Neuronal stem cell (in vitro differentiated cells): ENCODE data around the gene SLC45A2.
A peak's percentile ranks its signal among the peaks of the same experiment; 100 is the strongest.

Experiments
- DNase-seq: peaks from one replicate; pipeline ENCODE4 v3.0.0-alpha.2; 2013; ENCODE audit warnings: low spot score
- H2AFZ ChIP-seq: one replicate; pipeline ENCODE4 v1.6.1; 2013; ENCODE audit warnings: mild to moderate bottlenecking, low read length, inconsistent platforms
- H2AK5ac ChIP-seq: 2 replicates; pipeline ENCODE4 v1.6.1; 2013; ENCODE audit warnings: low read depth, mild to moderate bottlenecking, inconsistent platforms, low read length, moderate library complexity, mixed read lengths
- H2BK120ac ChIP-seq: 2 replicates; pipeline ENCODE4 v1.6.1; 2013; ENCODE audit warnings: low read depth, mild to moderate bottlenecking, inconsistent platforms, low read length, moderate library complexity, mixed read lengths
- H2BK12ac ChIP-seq: one replicate; pipeline ENCODE4 v1.6.1; 2013; ENCODE audit warnings: low read length, inconsistent platforms
- H2BK15ac ChIP-seq: 2 replicates; pipeline ENCODE4 v1.6.1; 2013; ENCODE audit warnings: mild to moderate bottlenecking, low read length, inconsistent platforms, mixed read lengths
- H2BK5ac ChIP-seq: one replicate; pipeline ENCODE4 v1.6.1; 2013; ENCODE audit warnings: inconsistent platforms, mild to moderate bottlenecking, low read length, moderate library complexity
- H3K14ac ChIP-seq: one replicate; pipeline ENCODE4 v1.6.1; 2013; ENCODE audit warnings: low read length, inconsistent platforms
- H3K18ac ChIP-seq: 2 replicates; pipeline ENCODE4 v1.6.1; 2013; ENCODE audit warnings: low read length, inconsistent platforms
- H3K23ac ChIP-seq: 2 replicates; pipeline ENCODE4 v1.6.1; 2013; ENCODE audit warnings: low read depth, mild to moderate bottlenecking, mixed read lengths, low read length, inconsistent platforms; ENCODE audit not compliant: poor library complexity
- H3K27ac ChIP-seq: replicated peaks from 3 replicates; pipeline ENCODE4 v1.5.1; 2013; ENCODE audit warnings: low read length, inconsistent platforms
- H3K27me3 ChIP-seq, 3 experiments: 2 replicates each; pipeline ENCODE4 v1.6.1; 2013; ENCODE audit warnings: low read length in 3 of 3, mild to moderate bottlenecking in 2 of 3, inconsistent platforms in 1 of 3, low read depth in 1 of 3, mixed read lengths in 1 of 3, moderate library complexity in 1 of 3; ENCODE audit not compliant: control insufficient read depth in 3 of 3, insufficient read depth in 3 of 3
- H3K36me3 ChIP-seq, 2 donors: replicated peaks in 1 of 2; 2 replicates each; pipeline ENCODE4 v1.6.1; 2013; ENCODE audit warnings: low read length in 2 of 2; ENCODE audit not compliant: control insufficient read depth in 2 of 2, insufficient read depth in 2 of 2
- H3K4ac ChIP-seq: 2 replicates; pipeline ENCODE4 v1.6.1; 2013; ENCODE audit warnings: inconsistent platforms, mild to moderate bottlenecking, low read length, moderate library complexity
- H3K4me1 ChIP-seq, 2 donors: 1 replicate in 1 of 2; 2 replicates in 1 of 2; pipeline ENCODE4 v1.6.1; 2013; ENCODE audit warnings: low read length in 2 of 2, low read depth in 1 of 2; ENCODE audit not compliant: control insufficient read depth in 2 of 2, insufficient read depth in 1 of 2
- H3K4me2 ChIP-seq: one replicate; pipeline ENCODE4 v1.6.1; 2013; ENCODE audit warnings: mild to moderate bottlenecking, low read length, inconsistent platforms; ENCODE audit not compliant: insufficient read depth, poor library complexity, severe bottlenecking
- H3K4me3 ChIP-seq, 2 donors: 2 replicates each; pipeline ENCODE4 v1.5.1; 2013; ENCODE audit warnings: low read length in 2 of 2, mild to moderate bottlenecking in 2 of 2, inconsistent platforms in 1 of 2, moderate library complexity in 1 of 2
- H3K79me1 ChIP-seq: one replicate; pipeline ENCODE4 v1.6.1; 2013; ENCODE audit warnings: low read depth, mild to moderate bottlenecking, inconsistent platforms, low read length, moderate library complexity
- H3K9ac ChIP-seq: one replicate; pipeline ENCODE4 v1.6.1; 2013; ENCODE audit warnings: mild to moderate bottlenecking, low read depth, low read length, inconsistent platforms; ENCODE audit not compliant: poor library complexity
- H3K9me3 ChIP-seq, 2 donors: replicated peaks in 1 of 2; 2 replicates each; pipeline versions ENCODE3 to v1.6.1; 2013; ENCODE audit warnings: low read length in 2 of 2, mild to moderate bottlenecking in 2 of 2, inconsistent platforms in 1 of 2, low read depth in 1 of 2, mixed read lengths in 1 of 2, moderate library complexity in 1 of 2; ENCODE audit not compliant: control insufficient read depth in 2 of 2, insufficient read depth in 1 of 2
- H4K8ac ChIP-seq: one replicate; pipeline ENCODE4 v1.6.1; 2013; ENCODE audit warnings: low read depth, mild to moderate bottlenecking, inconsistent platforms, low read length, moderate library complexity
- H4K91ac ChIP-seq: one replicate; pipeline ENCODE4 v1.6.1; 2013; ENCODE audit warnings: low read length, low read depth, mild to moderate bottlenecking, inconsistent platforms; ENCODE audit not compliant: poor library complexity
- WGBS, 2 donors: extraction: QIAGEN DNeasy Blood & Tissue Kit; methylation state at CpG; one replicate each; pipeline ENCODE4 v1.1.7; 2013; ENCODE audit warnings: missing lambda C conversion rate in 2 of 2, mixed read lengths in 1 of 2; ENCODE audit not compliant: insufficient read length in 2 of 2, insufficient replicate concordance in 1 of 2; ENCODE audit errors: extremely low coverage in 2 of 2; 5-methylcytosine and 5-hydroxymethylcytosine counted together

The SLC45A2 gene

DNA sequence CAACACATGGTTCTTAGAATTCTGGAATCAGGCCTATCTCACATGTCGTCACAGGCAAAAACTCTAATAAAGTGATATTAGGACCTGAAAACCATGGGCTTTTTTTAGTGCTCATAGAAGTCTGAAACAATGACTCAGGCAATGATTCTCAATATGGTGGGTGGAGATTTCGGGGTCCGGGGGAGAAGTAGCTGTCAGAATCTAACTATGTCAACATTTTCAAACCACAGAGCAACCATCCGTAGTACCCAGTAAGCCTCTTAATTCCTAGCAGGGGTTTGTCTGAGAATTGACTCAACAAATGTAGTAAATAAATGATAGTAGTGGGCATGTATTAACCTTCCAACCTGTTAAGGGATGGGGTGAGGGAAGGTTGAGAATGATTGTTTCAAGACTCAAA is 20.7 kb upstream of the SLC45A2 start:
- no peak for DNase-seq
- Histone ChIP-seq H2BK12ac (no peak overlapping the region), H3K14ac (no peak overlapping the region), H3K4me3 (no peak overlapping the region), H3K4me1 (peaks cover 18 to 25% of the 10 kb centered on the region in 2 donors), H3K4ac (no peak overlapping the region), H3K27me3 (no peaks in the 10 kb centered on the region), H3K9me3 (peaks cover 0 to 2% of the 10 kb centered on the region in 2 donors), H3K4me2 (no peak overlapping the region), H3K23ac (no peak overlapping the region), H3K18ac (no peak overlapping the region), H2AK5ac (no peak overlapping the region), H4K91ac (no peak overlapping the region), H3K9ac (no peak overlapping the region), H2AFZ (no peak overlapping the region), H2BK5ac (no peak overlapping the region), H3K27ac (no peak overlapping the region), H2BK15ac (no peak overlapping the region), H3K79me1 (peaks cover 4% of the 10 kb centered on the region), H2BK120ac (no peak overlapping the region), H3K36me3 (peaks cover 3 to 26% of the 10 kb centered on the region in 2 donors), H4K8ac (no peak overlapping the region)
- no CpG with 5 or more reads among the region's 4 CpGs for WGBS, 2 donors

DNA sequence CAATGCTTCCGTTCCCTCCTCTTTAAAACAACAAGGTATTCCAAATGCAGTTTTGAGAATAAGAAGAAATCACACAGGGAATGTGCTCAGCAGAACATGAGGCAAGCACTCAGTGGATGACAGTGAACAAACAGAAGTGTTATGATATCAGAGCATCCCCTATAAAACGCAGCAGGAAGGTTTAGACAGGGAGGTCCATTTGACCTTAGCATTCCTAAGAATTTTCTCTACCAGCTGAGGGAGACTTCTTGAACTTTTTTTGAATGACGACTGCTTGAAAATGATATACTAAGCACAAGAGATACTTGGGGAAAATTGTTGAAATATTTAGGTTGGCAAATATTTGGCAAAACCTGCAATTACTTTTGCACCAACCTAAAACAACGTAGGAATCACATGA is 19.4 kb upstream of the SLC45A2 start:
- Histone ChIP-seq H3K27ac (no peak overlapping the region), H4K91ac (no peak overlapping the region), H2BK15ac (no peak overlapping the region), H2AK5ac (no peak overlapping the region), H2BK120ac (no peak overlapping the region), H3K27me3 (no peaks in the 10 kb centered on the region), H3K23ac (no peak overlapping the region), H3K36me3 (peaks cover 3 to 26% of the 10 kb centered on the region in 2 donors), H3K4me2 (no peak overlapping the region), H4K8ac (no peak overlapping the region), H3K79me1 (peaks cover 4% of the 10 kb centered on the region), H2BK5ac (no peak overlapping the region), H3K18ac (no peak overlapping the region), H3K9ac (no peak overlapping the region), H3K4me3 (no peak overlapping the region), H3K14ac (no peak overlapping the region), H2AFZ (no peak overlapping the region), H3K9me3 (peaks cover 0 to 2% of the 10 kb centered on the region in 2 donors), H3K4me1 (peaks cover 18 to 25% of the 10 kb centered on the region in 2 donors), H3K4ac (no peak overlapping the region), H2BK12ac (no peak overlapping the region)
- no peak for DNase-seq
- no CpG with 5 or more reads among the region's 4 CpGs for WGBS, 2 donors

DNA sequence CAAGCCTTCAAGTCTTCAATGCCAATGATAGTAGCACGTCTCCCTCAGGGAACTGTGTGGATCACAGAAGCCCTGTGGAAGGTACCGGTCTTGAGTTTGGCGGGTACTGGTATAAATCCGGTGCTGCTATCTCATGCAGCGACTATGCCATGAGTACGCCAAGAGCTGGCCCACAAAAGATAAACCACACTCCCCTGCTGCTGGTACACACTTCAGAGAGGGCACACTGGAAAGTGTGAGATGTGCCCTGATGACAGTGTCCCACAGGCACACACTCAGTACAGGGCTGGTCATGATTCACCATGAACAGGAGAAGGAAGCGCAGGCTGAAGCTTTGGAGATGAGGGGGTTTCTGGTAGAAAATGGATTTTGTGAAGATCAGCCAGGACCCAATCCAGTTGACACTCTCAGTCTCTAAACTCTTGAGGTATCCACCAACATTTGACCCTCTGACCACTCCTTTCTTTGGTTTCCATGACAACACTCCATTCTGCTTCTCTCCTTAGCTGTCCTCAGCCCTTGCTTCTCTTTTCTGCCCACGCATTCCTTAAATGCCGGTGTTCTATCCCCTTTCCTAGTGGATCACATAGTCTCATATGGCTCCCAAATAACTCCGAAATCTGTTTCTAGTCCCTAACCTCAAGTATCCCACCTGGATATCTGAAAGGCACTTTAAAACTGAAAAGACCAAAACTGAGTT is 18.3 kb upstream of the SLC45A2 start:
- WGBS, 2 donors, result no CpG with 5 or more reads among the region's 10 CpGs
- H2BK12ac ChIP-seq, result no peak overlapping the region
- peaks cover 0 to 2% of the 10 kb centered on the region in 2 donors for H3K9me3 ChIP-seq
- no peaks in the 10 kb centered on the region for H3K27me3 ChIP-seq
- no peak overlapping the region for H2BK5ac ChIP-seq
- H2BK120ac ChIP-seq, result no peak overlapping the region
- peaks cover 3 to 35% of the 10 kb centered on the region in 2 donors for H3K36me3 ChIP-seq
- H2BK15ac ChIP-seq, result no peak overlapping the region
- H3K23ac ChIP-seq, result no peak overlapping the region
- H3K18ac ChIP-seq, result peak overlapping the region; percentile 84
- H3K4me3 ChIP-seq, result no peak overlapping the region
- H2AFZ ChIP-seq, result no peak overlapping the region
- peaks cover 18 to 25% of the 10 kb centered on the region in 2 donors for H3K4me1 ChIP-seq
- no peak overlapping the region for H2AK5ac ChIP-seq
- no peak overlapping the region for H4K91ac ChIP-seq
- peaks cover 4% of the 10 kb centered on the region for H3K79me1 ChIP-seq
- peak; percentile 46 for DNase-seq
- no peak overlapping the region for H4K8ac ChIP-seq
- no peak overlapping the region for H3K4ac ChIP-seq
- peak overlapping the region; percentile 54 for H3K27ac ChIP-seq
- no peak overlapping the region for H3K14ac ChIP-seq
- no peak overlapping the region for H3K4me2 ChIP-seq
- H3K9ac ChIP-seq, result no peak overlapping the region

DNA sequence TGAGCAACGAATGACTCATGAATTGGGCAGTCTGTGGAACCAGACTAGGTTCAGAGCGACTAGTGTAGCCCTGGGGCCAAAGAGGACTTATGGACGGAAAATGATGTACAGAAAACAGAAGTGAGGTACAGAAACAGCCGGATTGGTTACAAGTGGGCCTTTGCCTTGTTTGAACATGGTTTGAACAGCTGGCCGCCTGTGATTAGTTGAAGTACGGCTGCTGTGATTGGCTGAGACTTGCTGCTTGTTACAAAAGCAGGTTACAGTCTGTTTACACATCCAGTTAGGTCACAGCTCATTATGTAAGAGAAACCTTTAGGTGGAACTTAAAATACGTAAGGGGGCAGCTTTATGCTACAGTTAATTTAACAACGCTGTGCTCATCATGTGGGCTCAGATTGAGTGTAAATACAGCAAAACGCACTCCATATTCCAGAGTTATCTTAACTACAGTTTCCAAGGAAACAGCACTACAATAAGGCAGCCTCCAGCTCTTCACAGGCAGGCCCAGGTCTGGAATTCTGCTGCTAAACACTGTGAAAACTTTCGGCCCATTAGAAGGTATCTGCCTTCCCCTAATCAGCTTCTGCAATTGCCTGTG is 16.8 kb upstream of the SLC45A2 start:
- no CpG with 5 or more reads among the region's 10 CpGs for WGBS, 2 donors
- H3K4me3 ChIP-seq, result no peak overlapping the region

More for the DNA sequence above, 16.8 kb upstream of the SLC45A2 start:
- no peak overlapping the region for H4K91ac ChIP-seq
- no peak overlapping the region for H2BK5ac ChIP-seq
- no peak overlapping the region for H3K18ac ChIP-seq
- peaks cover 0 to 2% of the 10 kb centered on the region in 2 donors for H3K9me3 ChIP-seq
- no peak overlapping the region for H3K23ac ChIP-seq
- peaks cover 4 to 49% of the 10 kb centered on the region in 2 donors for H3K36me3 ChIP-seq
- peaks cover 18 to 22% of the 10 kb centered on the region in 2 donors for H3K4me1 ChIP-seq
- no peaks in the 10 kb centered on the region for H3K27me3 ChIP-seq
- H3K79me1 ChIP-seq, result peaks cover 4% of the 10 kb centered on the region
- H2AFZ ChIP-seq, result peak overlapping the region; percentile 71
- H3K4ac ChIP-seq, result no peak overlapping the region
- no peak overlapping the region for H3K4me2 ChIP-seq
- no peak overlapping the region for H3K27ac ChIP-seq
- H2BK120ac ChIP-seq, result no peak overlapping the region
- DNase-seq, result no peak
- H2BK12ac ChIP-seq, result no peak overlapping the region
- H2AK5ac ChIP-seq, result no peak overlapping the region
- no peak overlapping the region for H2BK15ac ChIP-seq
- no peak overlapping the region for H4K8ac ChIP-seq
- no peak overlapping the region for H3K14ac ChIP-seq
- no peak overlapping the region for H3K9ac ChIP-seq
